Thyroid gland (tissue), 4 donors: ENCODE measurements around the gene ST6GALNAC5.

Experiments used
- CTCF ChIP-seq, 6 experiments: fragments of 200-600 bp in 3 of 6; fragments of 450-650 bp in 3 of 6; sonication (generic) in 3 of 6; IDR thresholded peaks; one replicate each; pipeline ENCODE4 v1.5.1; 2016 to 2019; ENCODE audit warnings: antibody characterized with exemption in 6 of 6, mild to moderate bottlenecking in 2 of 6, inconsistent platforms in 1 of 6, moderate library complexity in 1 of 6
- POLR2A ChIP-seq, 2 donors: fragments of 450-650 bp; IDR thresholded peaks; one replicate each; pipeline ENCODE4 v1.6.1; 2017; ENCODE audit warnings: antibody characterized with exemption in 2 of 2, mild to moderate bottlenecking in 2 of 2, moderate library complexity in 1 of 2

GRCh38 chr1:77051425-77051824, 184.1 kb downstream of the ST6GALNAC5 start:
- TF ChIP-seq POLR2A (IDR thresholded peaks at IDR 0.05) = no peak
- no peak for TF ChIP-seq CTCF (IDR thresholded peaks at IDR 0.05)
